Activated CD4-positive, alpha-beta T cell treated with anti-CD3 and anti-CD28 coated beads, Interleukin-2, amount 10 ng/mL, durations not matched to agents 7 days and 5 days (primary cell): ENCODE measurements around the gene LRRC8D. TPM values are rescaled to one million over a fixed set of nuclear protein-coding genes. Genes with fewer than 3 reads are reported as not detected.

Source experiments
- CTCF ChIA-PET: fragments of 350-600 bp; sonication (Branson Sonifier 250); formaldehyde crosslinking; loops from one replicate; lab custom pipeline; 2021; ENCODE audit warnings: antibody characterized with exemption; lab: Charles Lee
- POLR2A ChIA-PET: fragments of 350-600 bp; sonication (Branson Sonifier 250); formaldehyde crosslinking; loops from one replicate; lab custom pipeline; 2021; ENCODE audit warnings: antibody characterized with exemption; lab: Charles Lee
- DNase-seq: peaks from one replicate; pipeline ENCODE4 v3.0.0-alpha.2; 2020
- H3K27ac Mint-ChIP-seq: one replicate; pipeline ENCODE4 v1.8.0; 2021; ENCODE audit warnings: mild to moderate bottlenecking, moderate library complexity, mixed read lengths
- H3K27me3 Mint-ChIP-seq: one replicate; pipeline ENCODE4 v1.8.0; 2021; ENCODE audit warnings: mixed read lengths
- H3K36me3 Mint-ChIP-seq: one replicate; pipeline ENCODE4 v1.8.0; 2021; ENCODE audit warnings: low read depth, mixed read lengths
- H3K4me1 Mint-ChIP-seq: one replicate; pipeline ENCODE4 v1.8.0; 2021; ENCODE audit warnings: mixed read lengths
- H3K4me3 Mint-ChIP-seq: one replicate; pipeline ENCODE4 v1.8.0; 2021; ENCODE audit warnings: mild to moderate bottlenecking, moderate library complexity, mixed read lengths
- H3K9me3 Mint-ChIP-seq: one replicate; pipeline ENCODE4 v1.8.0; 2021; ENCODE audit warnings: mixed read lengths
- total RNA-seq, 2 experiments: library from RNA; stranded (reverse); gene quantifications; one replicate each; pipeline ENCODE4 v1.2.3, GENCODE V29; 2021

Gene LRRC8D
- total RNA-seq, 2 experiments from 2014 or later = 31.8 to 41.0 TPM

DNA sequence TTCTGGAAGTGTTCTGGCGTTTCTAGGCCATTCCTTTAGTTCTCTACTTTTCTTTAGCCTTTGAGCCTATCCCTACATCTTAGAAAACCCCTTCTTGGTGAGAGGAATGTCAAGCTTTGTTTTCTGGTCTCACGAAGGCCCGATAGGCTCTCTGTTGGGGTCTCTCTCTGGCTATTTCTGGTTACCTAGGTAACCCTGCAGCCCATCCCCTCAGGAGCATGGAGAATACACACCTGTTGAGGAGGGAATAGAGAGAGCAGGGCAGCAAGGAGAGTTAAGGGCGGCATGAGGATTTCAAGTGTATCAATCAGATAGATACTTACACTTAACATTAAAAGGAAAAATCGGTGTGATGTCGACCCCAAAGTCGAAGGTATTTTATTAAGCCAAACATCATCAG is 45.7 kb downstream of the LRRC8D start:
- Mint-ChIP-seq H3K9me3 (peaks cover 2% of the 10 kb centered on the region), H3K36me3 (peaks cover 61% of the 10 kb centered on the region), H3K27ac (no peak overlapping the region), H3K4me1 (peaks cover 61% of the 10 kb centered on the region), H3K27me3 (no peaks in the 10 kb centered on the region), H3K4me3 (no peak overlapping the region)
- CTCF ChIA-PET = no interaction called here
- POLR2A ChIA-PET = no interaction called here
- no peak for DNase-seq

DNA sequence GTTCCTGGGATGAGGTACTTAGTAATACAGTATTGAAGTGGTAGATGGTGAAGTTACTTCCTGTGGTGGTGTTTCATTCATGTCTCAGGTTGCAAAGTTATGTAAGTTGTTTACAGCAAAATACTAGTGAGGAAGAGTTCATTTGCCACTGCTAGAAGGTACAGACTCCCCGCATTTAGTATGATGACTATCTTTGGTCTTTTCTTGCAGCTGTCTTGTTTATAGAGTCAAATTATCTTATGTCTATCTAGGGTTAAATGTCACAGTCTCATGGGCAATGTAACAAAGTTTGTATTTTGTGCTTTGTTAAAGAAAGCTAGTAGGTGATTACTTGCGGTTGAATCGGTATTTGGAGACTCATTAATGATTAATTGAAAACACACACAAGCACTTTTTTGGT is 50.2 kb downstream of the LRRC8D start:
- Mint-ChIP-seq H3K27ac (peak overlapping the region; percentile 74), H3K36me3 (peaks cover 46% of the 10 kb centered on the region), H3K27me3 (no peaks in the 10 kb centered on the region), H3K4me1 (peaks cover 35% of the 10 kb centered on the region), H3K9me3 (peaks cover 2% of the 10 kb centered on the region), H3K4me3 (no peak overlapping the region)
- CTCF ChIA-PET = no interaction called here
- peak; percentile 16 for DNase-seq
- POLR2A ChIA-PET = no interaction called here

DNA sequence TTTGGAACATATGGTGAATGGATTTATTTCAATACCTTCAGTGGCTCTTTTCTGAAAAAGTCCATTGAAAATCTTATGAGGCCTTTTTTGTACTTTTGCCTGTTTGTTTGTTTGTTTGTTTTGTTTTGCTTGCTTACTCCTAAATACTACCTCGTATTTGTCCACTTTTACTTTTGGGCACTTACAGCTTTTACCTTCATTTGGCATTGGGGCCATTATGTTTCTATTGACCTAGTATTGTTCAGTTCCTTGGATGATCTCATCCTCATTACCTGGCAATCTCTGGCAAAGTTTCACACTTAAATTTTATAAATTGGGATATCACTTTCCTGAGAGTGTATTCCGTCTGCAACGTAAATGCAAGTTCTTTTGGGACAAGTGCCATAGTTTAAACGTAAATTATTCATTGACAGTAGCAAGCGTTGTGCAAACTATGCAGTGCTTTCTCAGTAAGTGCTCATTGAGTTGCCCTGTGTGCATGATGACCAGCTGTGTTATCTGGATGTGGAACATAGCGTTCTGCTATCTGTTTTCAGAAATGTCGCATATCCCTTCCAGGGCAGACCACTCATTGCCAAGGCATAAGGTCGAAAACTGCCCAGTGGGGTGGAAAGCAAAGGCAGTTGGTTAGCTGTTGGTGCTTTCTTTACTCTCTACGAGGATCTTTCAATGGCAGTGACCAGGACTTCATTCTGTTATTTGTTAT is 51.1 kb downstream of the LRRC8D start:
- H3K36me3 Mint-ChIP-seq = peaks cover 45% of the 10 kb centered on the region
- DNase-seq = no peak
- CTCF ChIA-PET = no interaction called here

DNA sequence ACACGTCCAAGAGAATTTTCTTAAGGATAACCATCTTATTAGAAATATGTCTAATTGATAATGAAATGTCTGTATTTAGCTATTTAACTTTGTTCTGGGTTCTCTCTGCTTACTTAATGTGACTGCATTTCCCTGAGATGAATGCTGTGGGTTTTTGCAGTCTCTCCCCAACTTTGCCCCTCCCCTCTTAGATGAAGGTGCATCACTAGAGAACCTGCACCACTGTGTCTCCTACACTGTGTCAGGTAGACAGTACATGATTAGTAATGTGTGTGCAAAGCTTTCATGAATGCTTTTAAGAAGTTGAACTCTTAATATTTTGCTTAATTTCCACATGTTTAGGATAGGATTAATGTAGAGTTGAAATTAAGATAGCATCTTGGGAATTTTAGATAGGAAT is 51.7 kb downstream of the LRRC8D start:
- Mint-ChIP-seq H3K27ac (no peak overlapping the region), H3K4me3 (no peak overlapping the region), H3K4me1 (peaks cover 32% of the 10 kb centered on the region), H3K36me3 (peaks cover 40% of the 10 kb centered on the region), H3K9me3 (peaks cover 2% of the 10 kb centered on the region), H3K27me3 (no peaks in the 10 kb centered on the region)
- DNase-seq = no peak
- ChIA-PET POLR2A (no interaction called here), CTCF (interaction anchor here (0.6 kb wide), 1 partner anchor 102 kb away, joined by 4 read pairs; no protein-coding TSS in a partner anchor)

More for the DNA sequence above, 51.1 kb downstream of the LRRC8D start:
- Mint-ChIP-seq H3K4me3 (no peak overlapping the region), H3K4me1 (peaks cover 36% of the 10 kb centered on the region), H3K27me3 (no peaks in the 10 kb centered on the region), H3K27ac (peak overlapping the region; percentile 46), H3K9me3 (peaks cover 2% of the 10 kb centered on the region)
- POLR2A ChIA-PET = no interaction called here

DNA sequence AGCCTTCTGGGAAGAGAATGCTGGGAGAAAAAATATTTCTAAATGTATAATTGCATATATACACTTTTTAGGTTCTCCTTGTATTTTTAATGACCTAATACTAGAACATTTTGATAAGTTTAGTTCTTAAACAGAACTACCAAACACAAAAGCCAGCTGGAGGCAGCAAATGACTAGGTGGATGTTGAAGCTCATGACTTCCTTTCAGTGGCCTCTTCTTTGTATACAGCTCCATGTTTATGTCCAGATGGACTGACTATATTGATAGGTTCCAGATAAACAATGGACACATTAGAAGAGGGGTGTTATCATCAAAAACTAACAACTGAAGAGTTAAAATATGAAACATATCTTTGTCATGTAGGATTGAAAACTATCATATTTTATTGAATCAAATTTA is 52.5 kb downstream of the LRRC8D start:
- no peaks in the 10 kb centered on the region for H3K27me3 Mint-ChIP-seq
- ChIA-PET CTCF (interaction anchor here (1.2 kb wide), 1 partner anchor 25 kb away, joined by 3 read pairs; no protein-coding TSS in a partner anchor), POLR2A (no interaction called here)
- peaks cover 44% of the 10 kb centered on the region for H3K36me3 Mint-ChIP-seq
- no peak for DNase-seq
- no peak overlapping the region for H3K27ac Mint-ChIP-seq
- H3K4me3 Mint-ChIP-seq = no peak overlapping the region
- peaks cover 31% of the 10 kb centered on the region for H3K4me1 Mint-ChIP-seq
- H3K9me3 Mint-ChIP-seq = peaks cover 2% of the 10 kb centered on the region

DNA sequence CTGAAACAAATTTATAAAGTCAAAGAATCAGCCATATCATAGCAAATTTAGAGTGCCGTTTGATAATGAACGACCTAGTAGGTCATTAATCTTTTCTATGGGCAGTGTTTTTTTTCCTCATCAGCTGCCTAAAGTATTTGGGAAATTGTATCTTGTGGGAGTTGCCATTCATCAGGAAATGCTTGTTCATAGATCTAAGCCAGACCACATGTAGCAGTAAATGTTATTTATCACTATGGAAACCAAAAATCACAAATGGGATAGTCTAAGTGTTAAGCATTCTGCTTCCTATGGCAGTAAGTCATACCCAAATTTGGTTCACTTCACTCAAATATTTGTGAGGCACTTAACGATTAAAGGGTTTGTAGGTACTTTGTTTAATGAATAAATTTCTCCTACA is 52.9 kb downstream of the LRRC8D start:
- POLR2A ChIA-PET = no interaction called here

DNA sequence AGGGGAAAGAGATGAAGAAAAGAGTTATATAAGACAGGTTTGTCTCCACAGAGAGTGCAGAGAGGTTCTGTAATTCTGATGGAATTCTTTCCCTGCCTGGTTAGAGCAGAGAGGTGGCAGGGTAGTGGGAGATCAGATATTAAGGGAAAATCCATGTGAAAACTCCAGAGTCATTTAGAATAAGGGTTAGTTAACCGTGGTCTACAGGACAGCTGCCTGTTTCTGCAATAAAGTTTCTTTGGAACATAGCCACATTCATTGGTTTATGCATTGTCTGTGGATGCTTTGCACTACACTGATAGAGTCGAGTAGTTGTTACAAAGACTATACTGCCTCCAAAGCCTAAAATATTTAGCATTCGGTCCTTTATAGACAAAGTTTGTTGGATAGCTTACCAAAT is 55.6 kb downstream of the LRRC8D start:
- ChIA-PET CTCF (interaction anchor here (0.8 to 1.6 kb wide), 4 partner anchors 29 to 52 kb away, joined by 3 to 5 read pairs (median 3); no protein-coding TSS in a partner anchor), POLR2A (no interaction called here)
- Mint-ChIP-seq H3K36me3 (peaks cover 50% of the 10 kb centered on the region), H3K27me3 (no peaks in the 10 kb centered on the region), H3K4me3 (no peak overlapping the region), H3K9me3 (peaks cover 16% of the 10 kb centered on the region), H3K4me1 (peaks cover 15% of the 10 kb centered on the region), H3K27ac (no peak overlapping the region)
- no peak for DNase-seq

More for the DNA sequence above, 52.9 kb downstream of the LRRC8D start:
- Mint-ChIP-seq H3K4me1 (peaks cover 29% of the 10 kb centered on the region), H3K36me3 (peaks cover 41% of the 10 kb centered on the region), H3K9me3 (peaks cover 2% of the 10 kb centered on the region), H3K27me3 (no peaks in the 10 kb centered on the region), H3K4me3 (no peak overlapping the region), H3K27ac (no peak overlapping the region)
- CTCF ChIA-PET = interaction anchor here (1.2 kb wide), 1 partner anchor 26 kb away, joined by 3 read pairs; no protein-coding TSS in a partner anchor
- DNase-seq = no peak

DNA sequence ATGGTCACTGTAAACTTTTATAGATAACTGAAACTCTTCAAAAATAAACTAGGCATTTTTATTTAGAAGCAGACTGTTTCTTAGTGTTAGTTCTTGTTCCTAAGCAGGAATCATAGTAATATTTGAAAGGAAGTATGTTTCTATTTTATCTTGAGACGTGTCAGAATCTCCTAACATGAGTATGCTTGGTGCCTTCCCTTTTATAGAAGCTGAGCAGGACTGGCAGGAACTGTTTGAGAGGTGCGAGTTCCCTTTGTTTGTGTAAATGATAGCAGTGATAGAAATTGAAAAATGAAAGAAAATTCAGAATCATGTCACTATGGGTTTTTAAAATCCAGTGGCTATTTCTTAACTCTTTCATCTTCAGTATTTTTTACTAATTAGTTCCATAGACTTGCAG is 56.9 kb downstream of the LRRC8D start:
- peaks cover 11% of the 10 kb centered on the region for H3K4me1 Mint-ChIP-seq
- DNase-seq = no peak
- POLR2A ChIA-PET = no interaction called here
- CTCF ChIA-PET = interaction anchor here (1.2 kb wide), 1 partner anchor 35 kb away, joined by 3 read pairs; no protein-coding TSS in a partner anchor
- H3K9me3 Mint-ChIP-seq = peaks cover 21% of the 10 kb centered on the region
- H3K4me3 Mint-ChIP-seq = no peak overlapping the region
- no peaks in the 10 kb centered on the region for H3K27me3 Mint-ChIP-seq
- peaks cover 52% of the 10 kb centered on the region for H3K36me3 Mint-ChIP-seq
- no peak overlapping the region for H3K27ac Mint-ChIP-seq

DNA sequence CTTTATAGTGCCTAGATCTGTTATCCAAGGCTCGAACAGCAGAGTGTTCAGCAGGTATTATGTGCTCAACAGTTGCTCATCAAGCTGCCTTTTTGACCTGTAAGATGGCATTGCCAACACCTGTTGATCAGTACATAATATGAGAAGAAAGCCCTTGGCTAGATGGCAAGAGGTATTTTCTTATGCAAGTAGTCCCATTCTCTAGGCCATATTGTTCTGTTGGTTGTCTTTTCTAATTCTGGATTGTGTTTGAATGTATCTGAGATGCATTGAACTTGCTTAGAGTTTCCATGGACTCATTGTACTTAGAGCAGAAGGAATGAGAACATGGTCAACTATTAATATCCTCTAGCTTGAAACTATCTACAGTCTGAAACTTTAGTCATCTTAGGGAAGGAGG is 57.4 kb downstream of the LRRC8D start:
- CTCF ChIA-PET = no interaction called here
- H3K27ac Mint-ChIP-seq = no peak overlapping the region
- peaks cover 10% of the 10 kb centered on the region for H3K4me1 Mint-ChIP-seq
- H3K27me3 Mint-ChIP-seq = no peaks in the 10 kb centered on the region
- H3K36me3 Mint-ChIP-seq = peaks cover 56% of the 10 kb centered on the region
- H3K9me3 Mint-ChIP-seq = peaks cover 23% of the 10 kb centered on the region
- POLR2A ChIA-PET = no interaction called here
- H3K4me3 Mint-ChIP-seq = no peak overlapping the region
- DNase-seq = no peak

DNA sequence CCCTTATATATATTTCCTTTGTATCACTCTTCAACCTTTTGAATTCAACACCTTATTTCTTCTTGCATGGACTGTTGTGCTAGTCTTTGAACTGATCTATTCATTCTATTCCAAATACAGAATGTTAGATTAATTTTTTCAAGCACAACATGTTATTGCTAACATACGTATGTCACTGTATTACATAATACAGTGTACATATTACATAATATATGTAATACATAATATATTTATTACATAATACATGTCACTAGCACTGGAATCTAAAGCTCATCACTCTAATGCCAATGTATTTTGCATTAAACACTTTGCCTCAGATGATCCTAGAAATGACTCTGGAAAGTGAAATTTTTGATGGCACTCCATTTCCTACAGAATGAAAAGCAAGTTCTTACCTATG is 59.8 kb downstream of the LRRC8D start:
- POLR2A ChIA-PET = no interaction called here
- peaks cover 7% of the 10 kb centered on the region for H3K4me1 Mint-ChIP-seq
- peaks cover 56% of the 10 kb centered on the region for H3K36me3 Mint-ChIP-seq
- no peaks in the 10 kb centered on the region for H3K27me3 Mint-ChIP-seq
- no peak overlapping the region for H3K4me3 Mint-ChIP-seq
- DNase-seq = no peak
- peaks cover 23% of the 10 kb centered on the region for H3K9me3 Mint-ChIP-seq
- CTCF ChIA-PET = no interaction called here
- H3K27ac Mint-ChIP-seq = no peak overlapping the region

DNA sequence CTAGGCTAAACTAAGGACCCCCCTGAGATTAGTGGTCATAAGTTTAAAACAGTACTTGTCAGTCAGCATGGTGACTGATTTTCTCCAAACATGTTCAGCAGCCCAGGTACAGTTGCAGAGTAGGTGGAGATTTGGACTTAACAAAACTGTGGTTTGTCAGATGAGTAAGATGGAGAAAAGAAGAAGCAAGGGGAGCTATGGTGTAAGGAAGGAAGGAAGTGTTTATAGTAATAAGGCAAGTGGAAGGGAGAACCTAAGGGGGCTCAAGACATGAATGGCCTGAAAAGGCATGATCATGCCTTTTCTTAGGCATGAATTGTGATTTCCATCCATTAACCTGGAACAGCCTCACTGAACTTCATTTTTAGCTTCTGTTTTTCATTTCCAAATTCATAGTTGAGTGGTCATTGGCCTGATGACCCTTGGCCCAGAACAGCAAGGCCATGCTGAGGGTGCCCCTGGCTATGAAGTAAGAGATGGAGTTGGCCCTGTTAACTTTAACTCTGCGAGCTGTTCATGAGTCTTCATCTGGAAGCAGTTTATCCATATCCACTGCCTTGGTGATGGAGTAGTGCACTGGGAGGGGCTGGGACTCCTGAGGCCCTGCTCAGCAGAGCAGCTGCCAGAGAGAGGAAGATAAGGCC is 60.7 kb downstream of the LRRC8D start:
- Mint-ChIP-seq H3K27ac (no peak overlapping the region), H3K36me3 (peaks cover 51% of the 10 kb centered on the region), H3K4me3 (no peak overlapping the region), H3K9me3 (peaks cover 23% of the 10 kb centered on the region), H3K4me1 (peaks cover 3% of the 10 kb centered on the region), H3K27me3 (no peaks in the 10 kb centered on the region)
- DNase-seq = no peak
- CTCF ChIA-PET = no interaction called here
- POLR2A ChIA-PET = no interaction called here

DNA sequence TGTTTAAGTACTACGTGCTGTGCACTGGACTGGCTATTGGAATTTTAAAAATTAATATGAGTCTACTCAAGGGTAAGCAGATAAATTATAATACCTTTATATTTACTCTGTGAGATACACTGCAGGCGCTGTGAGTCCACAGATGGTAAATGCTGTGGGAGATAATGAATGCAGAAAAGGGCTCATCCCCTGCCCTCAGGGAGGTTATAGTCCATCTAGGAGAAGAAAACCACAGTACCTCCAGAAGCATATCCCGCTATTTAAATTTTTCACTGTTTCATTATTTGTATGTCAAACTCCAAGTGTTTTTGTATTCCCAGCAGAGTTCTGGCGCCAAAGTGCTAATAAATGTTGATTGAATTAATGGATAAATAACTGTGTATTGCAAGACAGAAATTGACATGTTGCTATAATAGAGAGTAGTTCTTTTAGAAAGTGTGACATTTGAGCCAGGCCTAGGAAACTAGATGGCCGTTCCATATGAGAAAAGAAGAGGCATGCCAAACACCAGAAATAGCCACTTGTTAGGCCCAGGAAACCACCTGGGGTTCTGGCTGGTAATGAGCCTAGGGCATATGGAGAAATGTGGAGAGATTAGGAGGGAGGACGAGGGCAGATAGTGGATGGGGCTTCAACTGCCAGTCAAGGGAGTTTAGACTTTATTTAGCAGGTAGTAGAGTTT is 61.7 kb downstream of the LRRC8D start:
- Mint-ChIP-seq H3K4me1 (peaks cover 3% of the 10 kb centered on the region), H3K27ac (no peak overlapping the region)
- POLR2A ChIA-PET = no interaction called here

DNA sequence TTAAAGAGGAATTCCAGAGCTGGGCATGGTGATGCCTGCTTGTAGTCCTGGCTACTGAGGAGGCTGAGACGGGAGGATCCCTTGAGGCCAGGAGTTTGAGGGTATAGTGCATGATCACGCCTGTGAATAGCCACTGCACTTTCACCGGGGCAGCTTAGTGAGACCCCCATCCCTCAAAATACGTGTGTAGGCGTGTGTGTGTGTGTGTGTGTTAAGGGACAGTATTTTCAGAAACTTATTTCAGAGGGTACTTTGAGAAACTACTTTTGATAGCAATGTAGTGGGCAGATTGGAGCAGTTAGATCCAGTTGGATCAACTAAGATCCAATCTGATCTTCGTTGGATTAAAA is 62.2 kb downstream of the LRRC8D start:
- no peak for DNase-seq
- H3K4me1 Mint-ChIP-seq = peaks cover 3% of the 10 kb centered on the region
- no peaks in the 10 kb centered on the region for H3K27me3 Mint-ChIP-seq
- ChIA-PET POLR2A (no interaction called here), CTCF (no interaction called here)
- peaks cover 52% of the 10 kb centered on the region for H3K36me3 Mint-ChIP-seq
- H3K27ac Mint-ChIP-seq = no peak overlapping the region
- no peak overlapping the region for H3K4me3 Mint-ChIP-seq
- H3K9me3 Mint-ChIP-seq = peaks cover 23% of the 10 kb centered on the region

More for the DNA sequence above, 61.7 kb downstream of the LRRC8D start:
- no peaks in the 10 kb centered on the region for H3K27me3 Mint-ChIP-seq
- DNase-seq = no peak
- H3K4me3 Mint-ChIP-seq = no peak overlapping the region
- CTCF ChIA-PET = no interaction called here
- peaks cover 54% of the 10 kb centered on the region for H3K36me3 Mint-ChIP-seq
- H3K9me3 Mint-ChIP-seq = peaks cover 23% of the 10 kb centered on the region
